Testis (tissue), 3 donors: Measurements from ENCODE around the gene NR4A2. TPM values are rescaled to one million over a fixed set of nuclear protein-coding genes. Genes with fewer than 3 reads are reported as not detected.
A peak's percentile ranks its signal among the peaks of the same experiment; 100 is the strongest.

Experiments
- DNase-seq: peaks from one replicate; pipeline ENCODE4 v3.0.0-alpha.2; 2019
- H3K27ac ChIP-seq, 2 donors: fragments of 200-600 bp; sonication (generic); one replicate each; pipeline ENCODE4 v1.5.1; 2019
- H3K27me3 ChIP-seq: fragments of 200-600 bp; sonication (generic); one replicate; pipeline ENCODE4 v1.5.1; 2019
- H3K36me3 ChIP-seq: fragments of 200-600 bp; sonication (generic); one replicate; pipeline ENCODE4 v1.5.1; 2017; ENCODE audit warnings: low read depth; ENCODE audit errors: missing control alignments
- H3K4me1 ChIP-seq: fragments of 200-600 bp; sonication (generic); one replicate; pipeline ENCODE4 v1.5.1; 2019
- H3K4me3 ChIP-seq, 2 donors: fragments of 200-600 bp; sonication (generic); one replicate each; pipeline ENCODE4 v1.5.1; 2017 to 2019
- H3K9me3 ChIP-seq: fragments of 200-600 bp; sonication (generic); one replicate; pipeline ENCODE4 v1.5.1; 2017
- POLR2A ChIP-seq: fragments of 450-650 bp; IDR thresholded peaks from one replicate; pipeline ENCODE4 v1.6.1; 2017; ENCODE audit warnings: antibody characterized with exemption, mild to moderate bottlenecking, moderate library complexity
- WGBS, 2 donors: methylation state at CpG; one replicate each; pipeline ENCODE4 v1.1.5; 2018; 5-methylcytosine and 5-hydroxymethylcytosine counted together
- intact Hi-C: fragments of 100-400 bp; cut with DNase I; formaldehyde crosslinking; loops from one replicate; pipeline ENCODE4 v1.15.1; 2023; ENCODE audit warnings: low total_unique reads
- polyA plus RNA-seq: library from polyadenylated mRNA; stranded (reverse); fragments of 350-450 nt; fragmentation: Illumina TruSeq; extraction: RNeasy Lipid Tissue Mini Kit (QIAGEN cat#74804); gene quantifications from one replicate; pipeline ENCODE4 v1.2.3, GENCODE V29; 2014; ENCODE audit warnings: low read depth, low replicate concordance; ENCODE audit not compliant: insufficient read depth
- total RNA-seq, 2 donors: library from RNA; depleted of rRNA; stranded (reverse); fragments of >200 nt; gene quantifications; one replicate each; pipeline ENCODE4 v1.2.3, GENCODE V29; 2016
- TF ChIP-seq, protein P1 (sequence below), 3 experiments: fragments of 450-650 bp in 2 of 3; fragments of 200-600 bp in 1 of 3; sonication (generic) in 1 of 3; IDR thresholded peaks; one replicate each; pipeline ENCODE4 v1.5.1; 2016 to 2019; ENCODE audit warnings: antibody characterized with exemption in 3 of 3, mild to moderate bottlenecking in 2 of 3, moderate library complexity in 1 of 3

The NR4A2 gene
- total and polyA plus RNA-seq, 3 donors from 2014 or later, result 3.2 to 9.5 (median 3.9) TPM

DNA sequence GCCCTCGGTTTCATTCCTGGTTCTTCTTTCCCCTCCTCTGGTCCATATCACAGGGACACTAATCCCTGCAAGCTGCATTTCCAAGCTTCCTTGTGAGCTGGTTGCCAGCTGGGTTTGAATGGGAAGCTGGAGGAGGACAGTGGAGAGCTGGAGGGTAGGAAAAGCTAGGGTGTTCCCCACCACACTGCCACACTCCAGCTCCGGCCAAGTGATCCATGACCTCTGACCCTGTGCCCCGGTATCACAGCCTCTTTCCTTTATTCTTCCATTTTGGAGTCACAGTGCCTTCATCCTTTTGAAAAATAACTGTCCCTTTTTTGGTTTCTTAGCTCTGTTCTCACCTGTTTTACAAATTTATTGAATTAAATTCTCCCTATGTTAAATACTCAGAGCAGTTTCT lies 13.1 kb upstream of the NR4A2 start:
- no peak for TF ChIP-seq POLR2A
- TF ChIP-seq, protein P1, sequence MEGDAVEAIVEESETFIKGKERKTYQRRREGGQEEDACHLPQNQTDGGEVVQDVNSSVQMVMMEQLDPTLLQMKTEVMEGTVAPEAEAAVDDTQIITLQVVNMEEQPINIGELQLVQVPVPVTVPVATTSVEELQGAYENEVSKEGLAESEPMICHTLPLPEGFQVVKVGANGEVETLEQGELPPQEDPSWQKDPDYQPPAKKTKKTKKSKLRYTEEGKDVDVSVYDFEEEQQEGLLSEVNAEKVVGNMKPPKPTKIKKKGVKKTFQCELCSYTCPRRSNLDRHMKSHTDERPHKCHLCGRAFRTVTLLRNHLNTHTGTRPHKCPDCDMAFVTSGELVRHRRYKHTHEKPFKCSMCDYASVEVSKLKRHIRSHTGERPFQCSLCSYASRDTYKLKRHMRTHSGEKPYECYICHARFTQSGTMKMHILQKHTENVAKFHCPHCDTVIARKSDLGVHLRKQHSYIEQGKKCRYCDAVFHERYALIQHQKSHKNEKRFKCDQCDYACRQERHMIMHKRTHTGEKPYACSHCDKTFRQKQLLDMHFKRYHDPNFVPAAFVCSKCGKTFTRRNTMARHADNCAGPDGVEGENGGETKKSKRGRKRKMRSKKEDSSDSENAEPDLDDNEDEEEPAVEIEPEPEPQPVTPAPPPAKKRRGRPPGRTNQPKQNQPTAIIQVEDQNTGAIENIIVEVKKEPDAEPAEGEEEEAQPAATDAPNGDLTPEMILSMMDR (IDR thresholded peaks at IDR 0.05), result no peak
- Histone ChIP-seq H3K9me3 (no peaks in the 10 kb centered on the region), H3K4me3 (no peak overlapping the region), H3K4me1 (peaks cover 4% of the 10 kb centered on the region), H3K36me3 (no peaks in the 10 kb centered on the region), H3K27ac (no peak overlapping the region), H3K27me3 (no peaks in the 10 kb centered on the region)
- DNase-seq, result no peak
- intact Hi-C loops, result no loop called here
- 85 to 92% methylated on average over 3 of the region's 3 CpGs for WGBS, 2 donors

DNA sequence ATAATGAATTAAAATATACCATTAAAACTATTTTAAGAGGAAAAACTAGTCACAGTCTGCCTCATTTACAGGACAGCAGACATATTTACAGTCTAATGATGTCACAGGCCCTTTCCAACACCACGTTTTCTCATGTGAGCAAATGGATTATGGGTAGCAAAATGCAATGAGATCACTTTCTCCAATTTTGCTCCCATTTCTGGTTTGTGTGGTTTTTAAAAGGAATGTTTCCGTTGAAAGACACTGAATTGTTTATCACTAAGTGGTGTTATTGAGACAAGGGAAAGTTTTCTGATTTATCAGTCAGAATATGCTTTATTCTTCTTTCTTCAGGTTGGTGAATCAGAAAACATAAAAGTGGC lies 11.4 kb upstream of the NR4A2 start:
- peaks cover 6% of the 10 kb centered on the region for H3K4me1 ChIP-seq
- H3K9me3 ChIP-seq, result no peaks in the 10 kb centered on the region
- WGBS, 2 donors, result 27 to 45% methylated on average over 2 of the region's 2 CpGs
- H3K36me3 ChIP-seq, result no peaks in the 10 kb centered on the region
- no peak for DNase-seq
- no peaks in the 10 kb centered on the region for H3K27me3 ChIP-seq
- intact Hi-C loops, result no loop called here
- no peak overlapping the region for H3K4me3 ChIP-seq
- TF ChIP-seq POLR2A, result no peak
- TF ChIP-seq, protein P1 (IDR thresholded peaks at IDR 0.05), result no peak
- no peak overlapping the region for H3K27ac ChIP-seq

DNA sequence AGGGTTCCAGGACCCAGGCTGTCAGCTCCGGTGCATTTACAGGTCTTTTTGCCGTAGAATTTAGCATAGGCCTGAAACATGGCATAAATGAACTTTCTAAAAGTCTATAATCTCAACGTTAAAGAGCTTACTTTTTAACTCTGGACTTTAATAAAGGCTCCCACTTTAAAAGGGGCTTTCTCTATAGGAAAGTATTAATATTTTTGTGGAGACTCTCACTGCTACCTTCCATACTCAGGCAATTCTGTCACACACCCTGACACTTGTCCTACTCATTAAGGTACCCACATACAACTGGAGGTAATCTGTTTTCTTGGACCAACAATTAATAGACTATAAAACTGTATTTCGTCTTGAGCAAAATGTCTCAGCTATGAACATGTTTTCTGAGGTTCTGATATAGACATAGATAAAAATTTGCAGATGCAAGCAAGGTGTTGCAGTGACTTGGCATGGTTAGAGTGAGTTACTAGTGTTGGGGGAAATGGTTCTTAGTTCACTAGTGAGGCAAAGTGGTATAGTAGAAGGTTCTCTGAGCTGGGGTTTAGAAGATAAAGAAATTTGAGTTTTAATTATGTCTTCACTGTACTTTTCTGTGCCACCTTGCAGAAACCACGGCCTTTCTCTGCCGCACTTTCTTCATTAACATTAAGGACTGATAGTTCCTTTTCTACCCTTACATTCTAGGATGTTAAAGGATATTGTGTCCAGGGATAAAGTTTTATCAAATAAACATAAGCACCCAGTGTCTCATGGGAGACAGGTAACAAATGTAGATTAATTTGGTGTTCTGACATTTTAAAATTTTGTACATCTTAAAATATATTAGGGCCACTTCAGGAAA lies 10.8 kb upstream of the NR4A2 start:
- Histone ChIP-seq H3K27ac (peak overlapping the region; percentile 100), H3K9me3 (no peaks in the 10 kb centered on the region), H3K4me1 (peaks cover 6% of the 10 kb centered on the region), H3K4me3 (peak overlapping the region; percentile 93 to 99), H3K27me3 (no peaks in the 10 kb centered on the region), H3K36me3 (no peaks in the 10 kb centered on the region)
- intact Hi-C loops, result no loop called here
- WGBS, 2 donors, result 30 to 32% methylated on average over 6 of the region's 6 CpGs
- TF ChIP-seq, protein P1 (IDR thresholded peaks at IDR 0.05), result no peak
- no peak for TF ChIP-seq POLR2A
- no peak for DNase-seq

DNA sequence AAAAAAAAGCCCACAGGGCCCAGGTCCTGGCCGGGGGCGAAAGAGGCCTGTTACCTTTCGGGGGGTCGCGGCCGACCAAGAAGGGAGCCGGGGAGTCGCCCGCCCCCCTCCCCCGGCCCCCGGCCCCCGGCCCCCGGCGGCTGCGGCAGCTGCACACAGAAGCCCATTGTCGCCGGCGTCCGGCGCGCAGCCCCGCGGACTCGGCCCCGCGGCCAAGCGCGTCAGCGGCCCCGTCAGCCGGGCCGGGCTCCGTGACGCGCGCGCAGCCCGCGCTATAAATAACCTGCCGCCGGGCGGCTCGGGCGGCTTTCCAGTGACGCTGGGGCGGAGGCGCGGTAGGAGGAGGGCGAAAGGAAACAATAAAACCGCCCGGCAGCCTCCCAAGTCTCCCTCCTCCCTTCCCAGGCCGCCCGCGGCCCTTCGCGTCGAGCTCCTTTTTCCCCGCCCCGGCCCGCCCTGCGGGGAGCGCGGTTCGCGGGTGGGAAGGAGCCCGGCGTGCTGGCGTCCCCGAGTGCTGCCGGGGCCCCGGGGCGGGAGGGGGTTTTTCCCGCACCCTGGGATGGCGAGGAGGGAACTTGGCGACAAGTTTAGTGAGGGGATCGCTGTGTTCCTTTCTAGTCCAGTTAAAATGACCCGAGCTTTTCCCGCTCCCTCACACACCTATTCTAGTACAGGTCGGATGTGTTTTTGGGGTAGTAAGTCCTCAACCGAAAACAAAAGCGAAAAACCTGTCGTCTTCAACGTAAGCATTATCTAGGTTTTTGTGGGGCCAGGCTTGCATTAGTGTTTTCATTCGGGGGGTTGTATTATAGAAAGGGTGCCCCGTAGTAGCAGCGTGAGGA lies 10.0 kb upstream of the NR4A2 start:
- intact Hi-C loops, result no loop called here
- DNase-seq, result peak; percentile 95
- 0% methylated on average over 27 to 86 of the region's 86 CpGs for WGBS, 2 donors
- H3K27me3 ChIP-seq, result no peaks in the 10 kb centered on the region
- TF ChIP-seq POLR2A, result no peak
- TF ChIP-seq, protein P1 (IDR thresholded peaks at IDR 0.05), result no peak
- no peaks in the 10 kb centered on the region for H3K36me3 ChIP-seq
- peaks cover 6% of the 10 kb centered on the region for H3K4me1 ChIP-seq
- no peaks in the 10 kb centered on the region for H3K9me3 ChIP-seq
- H3K4me3 ChIP-seq, result peak overlapping the region; percentile 93 to 99
- H3K27ac ChIP-seq, result peak overlapping the region; percentile 100
